GM19240 (cell line): ENCODE results near the gene MGAT4C.
"Not testable (repeated sequence)": the region's sequence is repeated elsewhere in the genome, so short reads cannot be mapped to it uniquely, and the experiment has no call there.

Experiments
- DNase-seq: peaks from one replicate; pipeline ENCODE4 v3.0.0; 2011; ENCODE audit warnings: low spot score; ENCODE audit not compliant: insufficient read length

Gene MGAT4C

GRCh38 chr12:86137936-86138335 is 118.3 kb downstream of the MGAT4C start:
- no peak for DNase-seq

GRCh38 chr12:86134561-86134960 is 121.6 kb downstream of the MGAT4C start:
- no peak for DNase-seq

DNA sequence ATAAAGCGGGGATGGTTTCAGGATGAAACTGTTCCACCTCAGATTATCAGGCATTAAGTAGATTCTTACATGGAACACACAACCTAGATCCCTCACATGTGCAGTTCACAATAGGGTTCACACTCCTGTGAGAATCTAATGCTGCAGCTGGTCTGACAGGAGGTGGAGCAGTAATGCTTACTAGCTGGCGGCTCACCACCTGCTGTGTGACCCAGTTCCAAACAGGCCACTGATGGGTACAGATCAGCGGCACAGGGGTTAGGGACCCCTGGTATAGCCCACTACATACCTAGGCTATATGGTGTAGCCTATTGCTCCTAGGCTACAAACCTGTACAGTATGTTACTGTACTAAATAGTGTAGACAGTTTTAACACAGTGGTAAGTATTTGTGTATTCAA is 129.3 kb downstream of the MGAT4C start:
- not testable (repeated sequence) for DNase-seq

GRCh38 chr12:86122846-86123468 is 133.2 kb downstream of the MGAT4C start:
- no peak for DNase-seq

DNA sequence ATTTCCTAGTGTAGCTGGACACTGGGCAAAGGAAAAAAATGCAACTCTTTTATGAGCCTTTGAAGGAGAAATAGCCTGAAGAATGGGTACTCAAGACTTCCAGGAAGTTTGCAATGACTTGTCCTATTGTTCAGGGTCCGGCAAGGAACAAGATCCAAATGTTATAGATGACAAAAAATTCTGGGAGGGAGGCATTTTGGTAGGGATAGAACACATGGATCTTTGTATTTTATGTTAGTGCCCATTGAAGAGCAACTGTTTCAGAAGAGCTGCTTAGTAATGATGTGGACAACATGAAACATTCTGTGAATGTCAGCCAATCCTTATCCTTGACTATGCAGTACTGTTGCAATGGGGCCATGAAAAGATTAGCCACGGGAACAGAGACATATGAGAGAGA is 138.0 kb downstream of the MGAT4C start:
- no peak for DNase-seq

GRCh38 chr12:86117711-86118110 is 138.5 kb downstream of the MGAT4C start:
- DNase-seq = no peak

- no peak for DNase-seq
Measured at GRCh38 chr12:86104087-86104486, 152.1 kb downstream of the MGAT4C start.

- no peak for DNase-seq
Measured at GRCh38 chr12:86097161-86097560, 159.0 kb downstream of the MGAT4C start.

- no peak for DNase-seq
Measured at GRCh38 chr12:86091681-86092080, 164.5 kb downstream of the MGAT4C start.

DNA sequence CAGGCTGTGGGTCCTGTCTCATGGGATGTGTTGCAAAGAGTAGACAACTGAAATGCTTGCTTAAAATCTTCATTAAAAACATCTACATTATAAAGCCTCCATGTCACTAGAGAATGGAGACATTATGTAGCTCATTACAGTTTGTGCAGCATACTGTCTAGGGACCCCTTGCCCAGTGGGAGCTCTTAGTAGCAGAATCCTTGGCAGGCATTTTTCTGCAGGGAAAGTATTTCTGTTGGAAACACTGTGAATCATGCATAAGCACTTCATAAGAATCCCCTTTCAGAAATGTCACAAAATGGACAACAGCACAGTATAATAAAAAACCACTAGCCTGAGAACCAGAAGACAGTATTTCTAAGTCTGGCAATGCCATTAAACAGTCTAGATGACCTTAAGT is 174.3 kb downstream of the MGAT4C start:
- no peak for DNase-seq

- not testable (repeated sequence) for DNase-seq
Measured at GRCh38 chr12:86059052-86059451, 197.1 kb downstream of the MGAT4C start.

DNA sequence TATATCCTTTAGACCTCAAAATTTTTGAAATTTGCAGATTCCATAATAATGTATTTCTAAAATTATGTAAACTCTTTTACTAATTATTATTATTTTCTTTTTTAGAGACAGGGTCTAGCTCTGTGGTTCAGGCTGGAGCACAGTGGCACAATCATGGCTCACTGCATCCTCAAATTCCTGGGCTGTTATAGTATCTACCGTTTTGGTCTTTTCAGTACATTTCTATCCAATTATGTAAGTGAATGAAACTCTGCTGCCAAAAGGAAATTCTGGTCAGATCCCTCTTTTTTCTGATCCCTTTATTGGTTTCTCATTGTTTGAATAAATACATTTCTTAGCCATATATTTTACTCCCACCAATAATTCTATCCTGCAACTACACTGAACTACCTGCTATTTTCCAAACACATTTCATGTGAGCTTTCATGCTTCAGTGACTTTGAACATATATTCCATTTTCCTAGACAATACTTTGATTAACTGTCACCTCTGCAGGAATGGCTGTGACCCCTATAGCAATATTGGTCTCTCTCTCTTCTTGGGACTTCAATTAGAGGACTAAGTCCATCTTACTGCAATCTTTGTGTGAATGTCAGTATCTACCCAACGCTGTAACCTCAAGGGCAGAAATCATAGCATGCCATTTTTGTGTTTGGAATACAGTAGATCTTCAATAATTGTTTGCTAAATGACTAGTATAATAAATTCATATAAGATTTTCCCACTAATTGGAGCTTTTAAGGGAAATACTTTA is 198.9 kb downstream of the MGAT4C start:
- no peak for DNase-seq

GRCh38 chr12:86052921-86053320 is 203.3 kb downstream of the MGAT4C start:
- no peak for DNase-seq

DNA sequence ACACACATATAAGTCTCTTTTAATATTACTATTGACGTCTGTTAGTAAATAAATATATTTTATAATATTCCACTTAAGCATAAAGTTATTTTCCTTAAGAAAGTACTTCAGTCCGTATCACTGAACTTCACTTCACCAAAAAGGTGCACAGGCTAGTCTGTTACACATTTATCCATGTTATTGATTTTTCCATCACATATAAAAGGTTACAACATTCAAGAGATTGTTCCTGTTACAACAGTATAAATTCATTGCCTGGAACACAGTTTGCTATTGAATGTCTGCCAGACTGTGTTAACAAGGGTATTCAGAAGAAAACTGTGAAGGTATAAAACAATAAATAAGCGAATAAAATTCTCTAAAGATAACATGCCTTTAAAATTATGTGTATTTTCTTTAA is 206.2 kb downstream of the MGAT4C start:
- no peak for DNase-seq

- no peak for DNase-seq
Measured at GRCh38 chr12:86044396-86044795, 211.8 kb downstream of the MGAT4C start.

DNA sequence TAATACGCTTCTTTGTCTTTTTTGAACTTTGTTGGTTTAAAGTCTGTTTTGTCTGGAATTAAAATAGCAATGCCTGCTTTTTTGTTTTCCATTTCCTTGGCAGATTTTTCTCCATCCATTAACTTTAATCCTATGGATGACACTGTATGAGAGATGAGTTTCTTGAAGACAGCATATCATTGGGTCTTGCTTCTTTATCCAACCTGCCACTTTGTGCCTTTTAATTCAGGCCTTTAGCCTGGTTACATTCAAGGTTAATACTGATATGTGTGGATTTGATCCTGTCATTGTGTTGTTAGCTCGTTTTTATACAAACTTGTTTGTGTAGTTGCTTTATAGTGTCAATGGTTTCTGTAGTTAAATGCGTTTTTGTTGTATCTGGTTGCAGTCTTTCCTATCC is 214.1 kb downstream of the MGAT4C start:
- no peak for DNase-seq

DNA sequence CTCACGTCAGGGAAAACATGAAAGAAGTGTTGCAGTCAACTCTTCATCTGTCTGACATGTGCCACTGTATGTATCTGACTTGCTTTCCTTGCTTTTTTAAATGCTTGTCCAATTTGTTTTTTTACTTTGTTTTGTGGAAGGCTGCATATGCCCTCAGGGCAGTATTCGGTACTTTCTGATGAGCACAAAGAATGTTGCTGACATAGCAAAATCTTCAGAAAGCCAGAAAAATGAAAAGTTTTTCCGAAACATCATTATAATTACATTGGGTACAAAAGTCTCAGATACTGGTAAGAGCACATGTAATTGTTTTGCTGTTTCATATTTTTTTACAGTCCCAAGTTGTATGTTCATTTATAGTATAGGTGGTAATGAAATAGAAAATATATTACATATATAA is 237.8 kb downstream of the MGAT4C start:
- no peak for DNase-seq

DNA sequence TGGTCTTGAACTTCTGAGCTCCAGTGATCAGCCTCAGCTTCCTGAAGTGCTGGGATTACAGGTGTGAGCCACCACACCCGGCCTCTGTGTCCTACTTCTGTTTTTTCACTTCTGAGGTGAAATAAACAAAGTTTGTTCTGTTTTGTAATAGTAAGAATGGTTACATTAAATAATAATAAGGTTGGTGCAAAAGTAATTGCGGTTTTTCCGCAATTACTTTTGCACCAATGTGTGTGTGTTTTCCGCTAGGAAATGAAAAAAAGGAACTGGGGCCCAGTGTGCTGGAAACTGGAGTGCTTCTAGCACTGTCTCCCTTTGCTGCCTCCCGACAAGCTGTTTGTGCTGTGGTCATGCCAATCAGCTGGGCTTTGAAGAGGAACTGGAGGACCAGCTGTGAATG is 241.2 kb downstream of the MGAT4C start:
- no peak for DNase-seq

DNA sequence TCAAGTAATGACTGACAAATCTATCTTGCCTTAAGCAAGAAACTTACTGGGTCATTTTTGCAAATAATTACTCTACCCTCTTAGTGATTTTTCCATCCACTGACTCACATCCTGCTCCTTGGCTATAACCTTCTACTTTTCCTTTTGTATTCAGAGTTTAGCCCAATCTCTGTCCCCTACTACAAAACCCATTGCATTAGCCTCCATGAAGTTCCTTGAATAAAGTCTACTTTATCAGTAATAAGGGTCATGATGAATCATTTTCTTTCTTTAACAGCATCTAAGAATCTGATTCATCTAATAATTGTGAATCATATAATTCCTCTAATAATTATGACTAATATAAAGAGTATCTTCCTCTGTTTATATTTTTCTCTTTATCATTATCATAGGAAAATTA is 249.5 kb downstream of the MGAT4C start:
- no peak for DNase-seq

DNA sequence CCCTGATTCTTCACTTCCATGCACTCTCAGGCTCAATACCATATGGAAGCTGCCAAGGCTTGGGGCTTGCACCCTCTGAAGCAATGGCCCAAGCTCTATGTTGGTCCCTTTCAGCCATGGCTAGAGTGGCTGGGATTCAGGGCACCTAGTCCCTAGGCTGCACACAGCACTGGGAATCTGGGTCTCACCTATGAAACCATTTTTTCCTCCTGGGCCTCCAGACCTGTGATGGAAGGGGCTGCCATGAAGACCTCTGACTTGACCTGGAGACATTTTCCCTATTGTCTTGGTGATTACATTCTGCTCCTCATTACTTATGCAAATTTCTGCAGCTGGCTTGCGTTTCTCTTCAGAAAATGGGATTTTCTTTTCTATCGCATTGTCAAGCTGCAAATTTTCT is 258.1 kb downstream of the MGAT4C start:
- DNase-seq = no peak

DNA sequence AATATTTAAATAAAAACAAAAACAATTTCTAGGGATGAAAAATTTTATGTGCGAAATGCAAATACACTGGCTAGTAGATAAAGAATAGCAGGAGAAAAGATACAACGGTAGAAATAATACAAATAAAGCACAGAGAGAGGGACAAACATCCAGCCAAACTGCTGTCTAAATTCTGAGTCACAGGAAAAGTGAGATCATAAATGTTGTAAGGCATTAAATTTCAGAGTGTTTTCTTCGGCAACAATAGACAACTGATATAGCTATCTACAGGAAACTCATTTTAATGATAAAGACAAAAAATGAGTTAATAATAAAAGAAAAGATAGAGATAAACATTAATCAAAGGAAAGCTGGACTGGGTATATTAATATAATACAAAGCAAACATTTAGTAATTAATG is 259.9 kb downstream of the MGAT4C start:
- DNase-seq = no peak

GRCh38 chr12:85993746-85994145 is 262.4 kb downstream of the MGAT4C start:
- DNase-seq = no peak

- no peak for DNase-seq
Measured at GRCh38 chr12:85985996-85986395, 270.2 kb downstream of the MGAT4C start.
